Inferior parietal cortex (tissue), 1 donor: ENCODE data around the gene S100B.

ENCODE experiments used
- DNase-seq: peaks from one replicate; pipeline ENCODE4 v3.0.0-alpha.2; 2016; ENCODE audit errors: extremely low spot score

S100B gene

DNA sequence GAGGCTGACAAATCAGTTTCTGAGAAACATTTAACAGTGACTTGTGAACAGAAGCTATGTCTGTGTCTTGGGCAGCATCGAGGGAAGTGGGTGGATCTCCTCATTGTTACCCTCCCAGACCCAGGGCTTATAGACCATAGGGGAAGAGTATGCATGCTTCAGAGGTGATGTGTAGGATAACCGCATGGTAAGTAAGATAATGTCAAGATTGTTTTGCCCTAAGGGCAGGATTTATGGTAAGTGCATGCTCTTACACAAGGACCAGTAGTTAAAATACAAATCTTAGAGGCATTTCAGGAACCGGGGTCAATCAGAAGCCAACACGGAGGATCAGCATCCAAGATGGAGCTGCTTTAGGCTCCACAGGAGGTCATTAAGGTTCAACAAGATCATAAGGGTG lies 22.8 kb upstream of the S100B start:
- no peak for DNase-seq

DNA sequence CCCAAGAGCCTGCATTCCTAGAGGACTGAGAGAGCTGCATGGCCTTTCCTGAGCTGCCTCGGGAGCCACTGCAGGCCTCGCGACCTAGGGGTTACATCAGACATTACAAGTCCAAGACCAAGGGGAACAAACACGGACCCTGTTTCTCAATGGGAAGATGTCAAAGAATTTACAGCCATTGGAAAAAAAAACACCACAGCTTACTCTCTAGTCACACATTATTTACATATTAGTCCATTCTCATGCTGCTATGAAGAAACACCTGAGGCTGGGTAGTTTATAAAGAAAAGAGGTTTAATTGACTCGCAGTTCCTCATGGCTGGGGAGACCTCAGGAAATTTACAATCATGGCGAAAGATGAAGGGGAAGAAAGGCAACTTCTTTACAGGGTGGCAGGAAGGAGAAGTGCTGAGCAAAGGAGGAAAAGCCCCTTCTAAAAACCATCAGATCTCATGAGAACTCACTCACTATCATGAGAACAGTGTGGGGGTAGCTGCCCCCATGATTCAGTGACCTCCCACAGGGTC lies 22.2 kb upstream of the S100B start:
- no peak for DNase-seq

GRCh38 chr21:46626536-46626935 lies 21.7 kb upstream of the S100B start:
- no peak for DNase-seq

- no peak for DNase-seq
Measured at GRCh38 chr21:46625759-46626158, 20.9 kb upstream of the S100B start.

GRCh38 chr21:46624050-46624449 lies 19.2 kb upstream of the S100B start:
- no peak for DNase-seq

- peak; percentile 80 for DNase-seq
Measured at GRCh38 chr21:46622226-46622625, 17.3 kb upstream of the S100B start.

DNA sequence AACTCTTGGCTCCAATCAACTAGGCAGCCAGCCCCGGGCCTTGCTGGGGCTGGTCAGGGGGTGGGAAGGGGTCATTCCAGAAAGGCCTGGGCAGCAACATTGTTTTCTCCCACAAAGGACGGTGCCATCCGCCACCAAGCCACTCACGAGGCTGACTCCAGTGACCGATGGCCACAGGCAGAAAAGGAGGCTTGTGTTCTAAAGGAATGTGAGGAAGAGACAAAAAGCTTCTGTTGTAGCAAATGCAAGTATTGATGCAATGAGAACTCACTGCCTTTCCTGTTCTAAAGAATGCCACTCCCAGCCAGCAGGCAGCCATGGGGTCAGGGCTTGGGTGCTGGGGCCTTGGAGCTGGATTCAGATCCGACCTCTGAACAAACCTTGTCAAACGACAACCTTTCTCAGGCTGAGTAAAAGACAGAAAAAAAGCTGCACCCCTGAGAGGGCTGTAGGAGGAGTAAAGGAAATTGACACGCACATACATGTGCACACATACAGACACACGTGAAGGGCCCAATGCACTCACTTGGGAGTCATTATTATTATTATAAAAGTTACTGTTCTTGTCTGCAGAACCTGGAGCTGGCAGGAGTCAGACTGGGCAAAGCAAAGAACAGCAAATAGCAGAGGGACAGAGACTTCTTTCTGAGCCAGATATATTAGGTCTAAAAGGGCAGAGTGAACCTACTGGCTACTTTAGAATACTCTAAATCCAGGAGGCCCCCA lies 16.7 kb upstream of the S100B start:
- DNase-seq: peak; percentile 77

- DNase-seq: no peak
Measured at GRCh38 chr21:46620846-46621245, 16.0 kb upstream of the S100B start.

DNA sequence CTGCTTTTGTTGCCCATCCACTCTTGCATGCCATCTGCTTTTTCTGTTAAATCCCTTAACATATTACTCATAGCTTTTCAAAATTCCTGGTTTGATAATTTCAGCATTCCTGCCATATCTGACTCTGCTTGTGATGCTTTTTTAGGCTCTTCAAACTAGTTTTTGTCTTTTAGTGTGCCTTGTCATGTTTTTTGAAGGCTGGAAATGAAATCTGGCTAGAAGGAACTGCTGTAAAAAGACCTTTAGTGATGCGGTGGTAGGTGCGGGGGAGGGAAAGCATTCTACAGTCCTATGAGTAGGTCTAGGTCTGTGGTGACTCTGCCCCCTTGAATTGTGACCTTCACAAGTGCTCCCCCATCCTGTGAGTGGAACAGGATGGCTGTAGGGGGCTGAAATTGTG lies 15.0 kb upstream of the S100B start:
- no peak for DNase-seq

GRCh38 chr21:46618738-46619379 lies 14.0 kb upstream of the S100B start:
- DNase-seq: no peak

- DNase-seq: no peak
Measured at GRCh38 chr21:46617267-46618051, 12.6 kb upstream of the S100B start.

- DNase-seq: no peak
Measured at GRCh38 chr21:46616656-46617055, 11.8 kb upstream of the S100B start.

- no peak for DNase-seq
Measured at GRCh38 chr21:46616050-46616449, 11.2 kb upstream of the S100B start.

DNA sequence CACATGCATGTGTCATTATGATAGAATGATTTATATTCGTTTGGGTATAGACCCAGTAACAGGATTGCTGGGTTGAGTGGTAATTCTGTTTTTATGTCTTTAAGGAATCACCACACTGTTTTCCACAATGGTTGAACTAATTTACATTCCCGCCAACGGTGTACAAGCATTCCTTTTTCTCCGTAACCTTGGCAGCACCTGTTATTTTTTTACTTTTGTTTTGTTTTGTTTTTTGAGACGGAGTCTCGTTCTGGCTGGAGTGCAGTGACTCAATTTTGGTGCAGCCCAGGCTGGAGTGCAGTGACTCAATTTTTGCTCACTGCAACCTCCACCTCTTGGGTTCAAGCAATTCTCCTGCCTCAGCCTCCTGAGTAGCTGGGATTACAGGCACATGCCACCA lies 8.5 kb upstream of the S100B start:
- DNase-seq: no peak

- DNase-seq: no peak
Measured at GRCh38 chr21:46610018-46610701, 5.3 kb upstream of the S100B start.

DNA sequence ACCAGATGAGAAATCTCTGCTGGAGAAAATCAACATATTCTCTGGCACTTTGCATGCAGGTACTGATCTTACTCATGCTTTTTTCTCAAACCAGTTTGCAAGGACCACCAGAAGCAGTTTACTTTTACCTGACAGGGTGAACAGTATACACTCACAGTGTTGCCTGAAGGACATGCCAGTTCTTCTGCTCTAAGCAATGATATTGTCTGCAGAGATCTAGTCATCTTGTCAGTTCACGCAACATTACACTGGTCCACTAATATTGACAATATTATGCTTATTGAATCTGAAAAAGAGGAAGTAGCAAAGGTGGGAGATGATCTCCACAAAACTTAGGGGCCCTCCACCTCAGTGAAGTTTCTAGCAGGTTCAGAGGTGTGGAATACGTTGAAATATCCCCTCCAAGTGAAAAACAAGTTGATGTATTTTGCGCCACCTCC lies 3.8 kb upstream of the S100B start:
- no peak for DNase-seq

DNA sequence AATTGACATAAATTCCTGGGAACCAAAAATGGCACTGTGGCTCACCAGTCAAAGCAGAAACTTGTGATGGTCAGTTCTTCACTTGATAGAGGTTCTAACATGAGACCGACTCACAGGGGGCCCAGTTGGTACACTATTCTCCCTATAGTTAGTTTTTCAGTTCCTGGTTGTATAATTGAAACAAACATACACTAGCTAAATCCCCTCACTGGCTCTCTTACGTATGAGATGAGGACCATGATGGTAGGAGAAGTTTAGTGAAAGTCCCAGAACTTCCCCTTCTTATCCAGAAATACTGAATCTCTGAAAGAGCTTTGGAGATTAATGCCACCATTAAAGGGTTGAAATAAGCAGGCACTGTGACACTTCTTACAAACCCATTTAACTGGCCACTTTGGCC lies 2.8 kb upstream of the S100B start:
- DNase-seq: no peak

DNA sequence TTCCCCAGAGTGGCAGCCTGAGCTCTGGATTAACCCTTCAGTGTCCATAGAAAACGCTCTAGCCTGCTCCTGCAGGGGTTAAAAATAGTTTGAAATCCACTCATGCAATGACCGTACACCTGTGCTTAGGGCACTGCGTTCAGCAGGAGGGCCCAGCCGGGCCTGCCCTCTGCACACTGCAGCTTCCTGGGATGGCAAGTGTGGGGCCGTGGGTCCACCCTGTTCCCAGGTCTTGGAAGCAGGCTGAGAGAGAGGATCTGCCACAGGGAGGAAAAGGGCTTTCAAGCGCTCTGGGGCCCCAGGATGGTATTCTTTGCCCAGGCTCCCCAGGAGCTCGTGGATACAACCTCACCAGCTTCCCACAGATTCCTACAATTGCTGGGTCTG lies 1.5 kb upstream of the S100B start:
- DNase-seq: no peak

DNA sequence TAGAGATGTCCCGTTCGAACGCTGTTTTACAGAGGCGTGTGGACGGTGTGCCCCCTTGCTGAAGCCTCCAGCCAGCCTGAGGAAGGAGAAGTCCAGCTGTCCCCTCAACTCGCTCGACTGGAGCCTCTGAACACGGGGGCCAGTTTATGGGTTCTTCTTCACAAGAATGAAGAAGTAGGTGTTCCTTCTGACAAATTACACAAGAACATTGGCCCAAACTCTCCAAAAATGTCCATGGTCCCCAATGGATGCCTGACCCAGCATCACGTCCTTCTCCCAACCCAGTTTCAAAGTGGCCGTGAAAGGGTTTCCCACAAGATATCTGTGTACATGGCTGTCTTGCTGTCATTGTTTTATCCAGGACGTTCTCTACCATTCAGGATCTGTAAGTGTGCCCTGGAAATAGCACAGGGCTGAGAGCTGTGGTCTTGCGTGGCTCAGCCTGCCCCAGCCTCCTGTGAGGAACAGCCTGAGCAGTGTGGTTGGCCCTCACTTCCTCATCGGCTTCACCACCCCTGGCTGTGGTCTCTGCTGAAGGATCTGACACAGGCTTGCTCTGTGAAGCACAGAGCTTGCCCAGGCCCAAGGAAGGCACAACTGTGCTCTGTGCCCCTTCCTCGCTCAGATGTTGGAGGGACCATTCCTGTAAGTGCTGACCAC lies 1.0 kb upstream of the S100B start:
- DNase-seq: no peak

DNA sequence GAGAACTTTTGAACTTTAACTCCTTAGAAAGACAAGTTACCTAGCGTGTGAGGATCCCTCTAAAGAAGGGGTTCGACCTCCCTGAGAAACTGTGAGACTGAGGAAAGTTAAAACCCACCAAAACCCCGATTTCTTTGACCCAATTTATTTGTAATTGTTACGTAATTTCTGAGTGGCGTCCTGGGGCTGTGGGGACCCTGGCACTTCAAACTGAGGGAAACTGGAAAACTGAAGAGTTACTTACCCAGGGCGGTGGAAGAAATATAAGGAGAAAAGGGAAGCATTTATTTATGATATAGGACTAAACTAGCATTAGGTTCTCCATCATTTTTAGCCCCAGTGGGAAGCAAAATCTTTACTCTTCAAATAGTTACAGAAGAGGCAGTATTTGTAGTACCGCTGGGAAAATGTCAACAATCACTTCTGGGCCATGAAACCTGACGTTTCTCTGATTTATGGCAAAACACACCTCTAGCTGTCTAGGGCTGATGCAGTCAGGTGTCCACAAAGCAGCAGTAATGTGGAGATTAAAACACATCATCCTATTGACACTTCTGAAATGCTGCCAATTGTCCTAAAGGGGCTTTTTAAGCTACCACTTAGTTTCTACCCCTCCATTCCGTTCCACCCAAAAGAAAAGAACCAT lies 430 bp downstream of the S100B start:
- DNase-seq: peak; percentile 35

DNA sequence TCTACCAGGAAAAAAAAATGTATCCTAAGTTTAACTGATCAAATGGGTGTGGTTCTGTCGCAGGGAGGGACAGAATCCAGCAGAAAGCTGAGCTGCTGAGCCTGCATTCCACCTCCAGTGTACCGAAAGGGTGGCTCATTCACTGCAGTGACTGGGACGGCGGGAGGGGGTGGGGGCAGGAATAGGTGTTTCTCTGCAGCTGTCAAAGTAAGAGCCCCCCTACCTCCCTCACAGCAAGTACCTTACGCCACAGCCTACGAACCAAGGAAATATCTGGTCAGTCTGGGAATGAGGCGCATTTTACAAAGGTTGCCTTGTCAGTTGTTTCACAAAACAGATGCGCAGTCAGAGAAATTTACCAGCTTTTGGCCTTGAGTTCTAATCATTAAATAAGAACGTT lies 1.7 kb downstream of the S100B start:
- no peak for DNase-seq
